ENCODE data around the gene VCPKMT.

VCPKMT gene

GRCh38 chr14:50059763-50060616, 56.4 kb downstream of the VCPKMT start:
- Histone ChIP-seq H3K79me2 (ENCODE audit: control insufficient read depth, low read length) (no peaks in the 10 kb centered on the region), H3K4me1 (ENCODE audit: control insufficient read depth, low read length) (peaks cover 36% of the 10 kb centered on the region), H3F3A (ENCODE audit: control insufficient read depth, insufficient read depth) (0 out of 2 replicates have a peak, but pooled peaks cover 3% of the 10 kb centered on the region), H3K36me3 (ENCODE audit: control insufficient read depth, low read length) (no peaks in the 10 kb centered on the region), H3K9me2 (replicated peaks; ENCODE audit: control insufficient read depth, low read length) (no peaks in the 10 kb centered on the region), H3K27me3 (ENCODE audit: control insufficient read depth, low read length) (no peaks in the 10 kb centered on the region), H3K4me2 (ENCODE audit: low read length) (no peak overlapping the region), H3K27ac (ENCODE audit: low read depth, low read length) (no peak overlapping the region), H3K9me3 (ENCODE audit: control insufficient read depth, insufficient read depth, low read length) (no peaks in the 10 kb centered on the region), H3K4me3 (ENCODE audit: low read length) (no peak overlapping the region), H4K20me1 (ENCODE audit: control insufficient read depth, insufficient read depth, low read depth, low read length) (no peaks in the 10 kb centered on the region)
- TF ChIP-seq CTCF (IDR thresholded peaks at IDR 0.05; ENCODE audit: low read depth, low read length, poor library complexity, severe bottlenecking) (no peak), EZH2phosphoT487 (IDR thresholded peaks at IDR 0.05; ENCODE audit: borderline replicate concordance, low read length) (no peak)

Measured in DOHH2 (cell line).